ENCODE data around the gene PLXNA4.

- TF ChIP-seq POLR2A (IDR thresholded peaks at IDR 0.05; ENCODE audit: low read depth, low read length) (no peak), POLR2AphosphoS5 (IDR thresholded peaks at IDR 0.05; ENCODE audit: low read depth, low read length) (no peak)
Measured at GRCh38 chr7:132239422-132239994, 336.8 kb downstream of the PLXNA4 start.
